HepG2 (cell line): Measurements from ENCODE around the gene MCF2L.

Experiments used
- CEBPB ChIP-seq: IDR thresholded peaks from 2 replicates; pipeline ENCODE4 v1.6.1; 2011; ENCODE audit warnings: low read depth, low read length, improper control_type of control experiment, borderline replicate concordance
- CTCF ChIP-seq: sonication (generic); formaldehyde crosslinking; IDR thresholded peaks from 2 replicates; pipeline ENCODE4 v1.5.0; 2020; ENCODE audit warnings: mild to moderate bottlenecking, missing genetic modification reagents, moderate library complexity
- EP300 ChIP-seq, 3 experiments: sonication (generic) in 1 of 3; formaldehyde crosslinking in 1 of 3; IDR thresholded peaks; 2 replicates each; pipeline versions ENCODE4 v1.5.1 to v1.6.1; 2011 to 2020; ENCODE audit warnings: low read depth in 2 of 3, low read length in 2 of 3, borderline replicate concordance in 1 of 3, improper control_type of control experiment in 1 of 3, mild to moderate bottlenecking in 1 of 3, missing genetic modification reagents in 1 of 3, moderate library complexity in 1 of 3
- KDM4B ChIP-seq: sonication (generic); formaldehyde crosslinking; IDR thresholded peaks from 2 replicates; pipeline ENCODE4 v1.4.0; 2020; ENCODE audit warnings: missing genetic modification reagents
- TOPORS ChIP-seq: sonication (generic); formaldehyde crosslinking; IDR thresholded peaks from 2 replicates; pipeline ENCODE4 v1.8.0; 2023; ENCODE audit warnings: mild to moderate bottlenecking, missing genetic modification reagents
- ZNF121 ChIP-seq: sonication (generic); formaldehyde crosslinking; IDR thresholded peaks from 2 replicates; pipeline ENCODE4 v1.5.0; 2020; ENCODE audit warnings: mild to moderate bottlenecking, missing genetic modification reagents

GRCh38 chr13:112986470-112986869, 17.5 kb downstream of the MCF2L start:
- TF ChIP-seq CTCF (no peak), EP300 (IDR thresholded peaks at IDR 0.05; ENCODE audit: low read depth in 2 of 2, low read length in 2 of 2) (no peak), EP300 (CRISPR knock-in tag; IDR thresholded peaks at IDR 0.05; ENCODE audit: borderline replicate concordance) (no peak), ZNF121 (no peak), CEBPB (no peak), TOPORS (CRISPR knock-in tag) (no peak), KDM4B (CRISPR knock-in tag) (no peak)
